H9 (cell line): ENCODE data around the gene TCF23. TPM values are rescaled to one million over a fixed set of nuclear protein-coding genes. Genes with fewer than 3 reads are reported as not detected.

Experiments
- DNase-seq: peaks from one replicate; pipeline ENCODE4 v3.0.0-alpha.2; 2017
- H2AFZ ChIP-seq: one replicate; pipeline ENCODE4 v1.6.1; 2013; ENCODE audit warnings: mild to moderate bottlenecking, low read length, control low read depth, moderate library complexity
- H2AK5ac ChIP-seq: 2 replicates; pipeline ENCODE4 v1.6.1; 2013; ENCODE audit warnings: low read length, control low read depth, mixed read lengths; ENCODE audit not compliant: insufficient read length
- H2BK120ac ChIP-seq: one replicate; pipeline ENCODE4 v1.6.1; 2013; ENCODE audit warnings: low read depth, mild to moderate bottlenecking, low read length, control low read depth, inconsistent platforms; ENCODE audit not compliant: poor library complexity, severe bottlenecking
- H2BK12ac ChIP-seq: 2 replicates; pipeline ENCODE4 v1.6.1; 2013; ENCODE audit warnings: low read length, control low read depth, mixed read lengths, low read depth; ENCODE audit not compliant: insufficient read length
- H2BK15ac ChIP-seq: 2 replicates; pipeline ENCODE4 v1.6.1; 2013; ENCODE audit warnings: low read depth, low read length, control low read depth
- H2BK20ac ChIP-seq: one replicate; pipeline ENCODE4 v1.6.1; 2013; ENCODE audit warnings: low read depth, mild to moderate bottlenecking, low read length, control low read depth, inconsistent platforms; ENCODE audit not compliant: poor library complexity, severe bottlenecking
- H2BK5ac ChIP-seq: 2 replicates; pipeline ENCODE4 v1.6.1; 2013; ENCODE audit warnings: low read length, control low read depth, mixed read lengths; ENCODE audit not compliant: insufficient read length
- H3K14ac ChIP-seq: 2 replicates; pipeline ENCODE4 v1.6.1; 2013; ENCODE audit warnings: low read length, control low read depth; ENCODE audit not compliant: insufficient read depth
- H3K18ac ChIP-seq: 2 replicates; pipeline ENCODE4 v1.6.1; 2013; ENCODE audit warnings: low read depth, mild to moderate bottlenecking, mixed read lengths, low read length, control low read depth; ENCODE audit not compliant: insufficient read length
- H3K23ac ChIP-seq: 2 replicates; pipeline ENCODE4 v1.6.1; 2013; ENCODE audit warnings: low read length, control low read depth, mixed read lengths, low read depth; ENCODE audit not compliant: insufficient read length
- H3K23me2 ChIP-seq: 2 replicates; pipeline ENCODE4 v1.6.1; 2013; ENCODE audit warnings: low read depth, mild to moderate bottlenecking, mixed read lengths, low read length, control low read depth; ENCODE audit not compliant: insufficient read length, poor library complexity, severe bottlenecking
- H3K27ac ChIP-seq: 2 replicates; pipeline ENCODE4 v1.5.1; 2013; ENCODE audit warnings: low read length, control low read depth, mixed read lengths, low read depth; ENCODE audit not compliant: insufficient read length
- H3K27me3 ChIP-seq: 2 replicates; pipeline ENCODE4 v1.6.1; 2013; ENCODE audit warnings: low read length, control low read depth, inconsistent platforms; ENCODE audit not compliant: insufficient read depth
- H3K4ac ChIP-seq: 2 replicates; pipeline ENCODE4 v1.6.1; 2013; ENCODE audit warnings: low read depth, mild to moderate bottlenecking, control low read depth, inconsistent platforms, low read length, moderate library complexity
- H3K4me1 ChIP-seq: 2 replicates; pipeline ENCODE4 v1.6.1; 2013; ENCODE audit warnings: low read length, control low read depth, inconsistent platforms; ENCODE audit not compliant: insufficient read depth
- H3K4me2 ChIP-seq: 2 replicates; pipeline ENCODE4 v1.6.1; 2013; ENCODE audit warnings: low read length, control low read depth, mixed read lengths; ENCODE audit not compliant: insufficient read length, insufficient read depth
- H3K56ac ChIP-seq: 2 replicates; pipeline ENCODE4 v1.6.1; 2013; ENCODE audit warnings: low read depth, mild to moderate bottlenecking, mixed read lengths, low read length, control low read depth; ENCODE audit not compliant: insufficient read length
- H3K79me1 ChIP-seq: 2 replicates; pipeline ENCODE4 v1.6.1; 2013; ENCODE audit warnings: low read depth, mild to moderate bottlenecking, moderate library complexity, low read length, control low read depth, inconsistent platforms; ENCODE audit not compliant: insufficient read depth, poor library complexity, severe bottlenecking
- H3K79me2 ChIP-seq: 2 replicates; pipeline ENCODE4 v1.6.1; 2013; ENCODE audit warnings: low read length, control low read depth, inconsistent platforms; ENCODE audit not compliant: insufficient read depth
- H3K9ac ChIP-seq: 2 replicates; pipeline ENCODE4 v1.6.1; 2013; ENCODE audit warnings: low read length, control low read depth, mixed read lengths; ENCODE audit not compliant: insufficient read length; ENCODE audit errors: extremely low read depth
- H3K9me3 ChIP-seq: one replicate; pipeline ENCODE4 v1.6.1; 2013; ENCODE audit warnings: low read depth, low read length, inconsistent platforms; ENCODE audit not compliant: control insufficient read depth
- H3T11ph ChIP-seq: one replicate; pipeline ENCODE4 v1.6.1; 2013; ENCODE audit warnings: mild to moderate bottlenecking, low read length, control low read depth, inconsistent platforms
- H4K20me1 ChIP-seq: one replicate; pipeline ENCODE4 v1.6.1; 2013; ENCODE audit not compliant: control insufficient read depth, insufficient read length, insufficient read depth
- H4K5ac ChIP-seq: 2 replicates; pipeline ENCODE4 v1.6.1; 2013; ENCODE audit warnings: low read depth, mild to moderate bottlenecking, mixed read lengths, low read length, control low read depth; ENCODE audit not compliant: insufficient read length
- H4K8ac ChIP-seq: replicated peaks from 2 replicates; pipeline ENCODE4 v1.6.1; 2013; ENCODE audit warnings: low read length, control low read depth, mixed read lengths, low read depth; ENCODE audit not compliant: insufficient read length
- H4K91ac ChIP-seq: 2 replicates; pipeline ENCODE4 v1.6.1; 2013; ENCODE audit warnings: low read depth, mild to moderate bottlenecking, moderate library complexity, mixed read lengths, low read length, control low read depth; ENCODE audit not compliant: insufficient read length
- H3K27ac Mint-ChIP-seq, 3 experiments: 2 replicates in 2 of 3; 3 replicates in 1 of 3; pipeline ENCODE4 v1.8.0; 2020 to 2021; ENCODE audit warnings: mixed read lengths in 3 of 3, mild to moderate bottlenecking in 1 of 3, moderate library complexity in 1 of 3
- H3K27me3 Mint-ChIP-seq: 2 replicates; pipeline ENCODE4 v1.8.0; 2021; ENCODE audit warnings: low read depth, mild to moderate bottlenecking, moderate library complexity, mixed read lengths
- H3K36me3 Mint-ChIP-seq, 3 experiments: 2 replicates in 2 of 3; 3 replicates in 1 of 3; pipeline ENCODE4 v1.8.0; 2020 to 2021; ENCODE audit warnings: low read depth in 3 of 3, mixed read lengths in 3 of 3; ENCODE audit not compliant: insufficient read depth in 1 of 3
- H3K4me1 Mint-ChIP-seq, 2 experiments: 2 replicates each; pipeline ENCODE4 v1.8.0; 2020; ENCODE audit warnings: mixed read lengths in 2 of 2
- H3K4me3 Mint-ChIP-seq, 2 experiments: 2 replicates in 1 of 2; 3 replicates in 1 of 2; pipeline ENCODE4 v1.8.0; 2020 to 2021; ENCODE audit warnings: mild to moderate bottlenecking in 2 of 2, mixed read lengths in 2 of 2, moderate library complexity in 1 of 2
- H3K9me3 Mint-ChIP-seq, 2 experiments: 2 replicates in 1 of 2; 3 replicates in 1 of 2; pipeline ENCODE4 v1.8.0; 2020; ENCODE audit warnings: mild to moderate bottlenecking in 2 of 2, mixed read lengths in 2 of 2, moderate library complexity in 1 of 2
- WGBS: extraction: QIAGEN DNeasy Blood & Tissue Kit; methylation state at CpG from one replicate; pipeline ENCODE4 v1.1.7; 2013; ENCODE audit warnings: missing lambda C conversion rate, low lambda C conversion rate, mixed read lengths; ENCODE audit not compliant: insufficient read length; ENCODE audit errors: extremely low coverage; 5-methylcytosine and 5-hydroxymethylcytosine counted together
- total RNA-seq: library from RNA; stranded (reverse); gene quantifications from 2 replicates; pipeline ENCODE4 v1.2.1, GENCODE V29; 2021
- TF ChIP-seq, protein P1 (sequence below): fragments of 200-600 bp; sonication (generic); conservative IDR thresholded peaks from 3 replicates; pipeline ENCODE4 v1.8.0; 2021; ENCODE audit warnings: antibody characterized with exemption, mild to moderate bottlenecking

TCF23 gene
- total RNA-seq, 1 experiment from 2014 or later: not detected

DNA sequence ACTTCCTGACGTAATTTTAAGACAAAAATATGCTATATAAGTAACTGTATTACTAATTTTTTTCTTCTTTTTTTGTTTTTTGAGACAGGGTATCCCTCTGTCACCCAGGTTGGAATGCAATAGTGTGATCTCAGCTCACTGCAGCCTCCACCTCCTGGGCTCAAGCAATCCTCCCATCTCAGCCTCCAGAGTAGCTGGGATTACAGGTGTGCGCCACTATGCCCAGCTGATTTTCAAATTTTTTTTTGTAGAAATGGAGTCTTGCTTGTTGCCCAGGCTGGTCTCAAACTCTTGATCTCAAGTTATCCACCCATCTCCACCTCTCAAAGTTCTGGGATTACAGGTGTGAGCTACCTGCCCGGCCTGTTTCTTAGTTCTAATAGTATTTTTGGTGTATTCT lies 29.7 kb downstream of the TCF23 start:
- H3K4me2 ChIP-seq: no peak overlapping the region
- H3K9ac ChIP-seq: no peak overlapping the region
- no peak overlapping the region for H3K4me3 Mint-ChIP-seq
- no peak overlapping the region for H4K5ac ChIP-seq
- no peak overlapping the region for H3K18ac ChIP-seq
- no CpG with 5 or more reads among the region's 3 CpGs for WGBS
- no peaks in the 10 kb centered on the region for H3K36me3 Mint-ChIP-seq
- H2BK15ac ChIP-seq: no peak overlapping the region
- H3K14ac ChIP-seq: no peak overlapping the region
- no peak overlapping the region for H2BK5ac ChIP-seq
- no peak overlapping the region for H2BK12ac ChIP-seq
- H3K23me2 ChIP-seq: no peaks in the 10 kb centered on the region
- no peak overlapping the region for H4K8ac ChIP-seq
- no peak for DNase-seq
- H3T11ph ChIP-seq: no peak overlapping the region
- H2BK120ac ChIP-seq: no peak overlapping the region
- no peak overlapping the region for H2AK5ac ChIP-seq
- H3K9me3 Mint-ChIP-seq: no peaks in the 10 kb centered on the region
- H3K27ac Mint-ChIP-seq: no peak overlapping the region
- H3K79me2 ChIP-seq: no peaks in the 10 kb centered on the region
- TF ChIP-seq, protein P1, sequence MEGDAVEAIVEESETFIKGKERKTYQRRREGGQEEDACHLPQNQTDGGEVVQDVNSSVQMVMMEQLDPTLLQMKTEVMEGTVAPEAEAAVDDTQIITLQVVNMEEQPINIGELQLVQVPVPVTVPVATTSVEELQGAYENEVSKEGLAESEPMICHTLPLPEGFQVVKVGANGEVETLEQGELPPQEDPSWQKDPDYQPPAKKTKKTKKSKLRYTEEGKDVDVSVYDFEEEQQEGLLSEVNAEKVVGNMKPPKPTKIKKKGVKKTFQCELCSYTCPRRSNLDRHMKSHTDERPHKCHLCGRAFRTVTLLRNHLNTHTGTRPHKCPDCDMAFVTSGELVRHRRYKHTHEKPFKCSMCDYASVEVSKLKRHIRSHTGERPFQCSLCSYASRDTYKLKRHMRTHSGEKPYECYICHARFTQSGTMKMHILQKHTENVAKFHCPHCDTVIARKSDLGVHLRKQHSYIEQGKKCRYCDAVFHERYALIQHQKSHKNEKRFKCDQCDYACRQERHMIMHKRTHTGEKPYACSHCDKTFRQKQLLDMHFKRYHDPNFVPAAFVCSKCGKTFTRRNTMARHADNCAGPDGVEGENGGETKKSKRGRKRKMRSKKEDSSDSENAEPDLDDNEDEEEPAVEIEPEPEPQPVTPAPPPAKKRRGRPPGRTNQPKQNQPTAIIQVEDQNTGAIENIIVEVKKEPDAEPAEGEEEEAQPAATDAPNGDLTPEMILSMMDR: no peak
- no peak overlapping the region for H3K23ac ChIP-seq
- H3K79me1 ChIP-seq: no peaks in the 10 kb centered on the region
- H3K27ac ChIP-seq: no peak overlapping the region
- H2AFZ ChIP-seq: no peak overlapping the region
- no peaks in the 10 kb centered on the region for H3K4me1 ChIP-seq
- H2BK20ac ChIP-seq: no peak overlapping the region
- no peaks in the 10 kb centered on the region for H3K27me3 ChIP-seq
- no peaks in the 10 kb centered on the region for H4K20me1 ChIP-seq
- peaks cover 11% of the 10 kb centered on the region for H3K27me3 Mint-ChIP-seq
- H3K4me1 Mint-ChIP-seq: peaks cover 0 to 3% of the 10 kb centered on the region in 2 experiments; a peak in 1 of 4 replicates
- no peak overlapping the region for H3K4ac ChIP-seq
- H4K91ac ChIP-seq: no peak overlapping the region
- H3K56ac ChIP-seq: no peak overlapping the region
- no peaks in the 10 kb centered on the region for H3K9me3 ChIP-seq
